Progenitor cell of endocrine pancreas (in vitro differentiated cells): ENCODE data around the gene STRN. TPM values are rescaled to one million over a fixed set of nuclear protein-coding genes. Genes with fewer than 3 reads are reported as not detected.

Source experiments
- DNase-seq: peaks from one replicate; pipeline ENCODE4 v3.0.0; 2021; ENCODE audit warnings: low spot score; ENCODE audit not compliant: unreplicated experiment
- H3K27ac Mint-ChIP-seq: 2 replicates; pipeline ENCODE4 v1.8.0; 2021; ENCODE audit warnings: mild to moderate bottlenecking, moderate library complexity, mixed read lengths
- H3K27me3 Mint-ChIP-seq: 2 replicates; pipeline ENCODE4 v1.8.0; 2021; ENCODE audit warnings: mixed read lengths
- H3K36me3 Mint-ChIP-seq: 2 replicates; pipeline ENCODE4 v1.8.0; 2022; ENCODE audit warnings: mixed read lengths; ENCODE audit not compliant: insufficient read depth
- H3K4me1 Mint-ChIP-seq: 2 replicates; pipeline ENCODE4 v1.8.0; 2021; ENCODE audit warnings: low read depth, mixed read lengths
- H3K4me3 Mint-ChIP-seq: 2 replicates; pipeline ENCODE4 v1.8.0; 2021; ENCODE audit warnings: low read depth, mild to moderate bottlenecking, moderate library complexity, mixed read lengths
- H3K9me3 Mint-ChIP-seq: 2 replicates; pipeline ENCODE4 v1.8.0; 2021; ENCODE audit warnings: low read depth, mixed read lengths
- CTCF ChIP-seq: fragments of 200-600 bp; sonication (generic); IDR thresholded peaks from one replicate; pipeline ENCODE4 v1.5.0; 2021; ENCODE audit warnings: antibody characterized with exemption, mild to moderate bottlenecking; ENCODE audit not compliant: unreplicated experiment
- long read RNA-seq: library from polyadenylated mRNA; unstranded; transcript quantifications from one replicate; pipeline ENCODE4 v2.0.0, GENCODE V29; 2020
- total RNA-seq: library from RNA; stranded (reverse); gene quantifications from 2 replicates; pipeline ENCODE4 v1.2.1, GENCODE V29; 2021

STRN gene
- total RNA-seq = 17.6 and 19.9 TPM in 2 replicates
- long read RNA-seq, partial matches to known transcripts = 0 of 1 reads
- long read RNA-seq, other reads (novel, unspliced or antisense) = 1 of 1 reads

GRCh38 chr2:36966370-36967235, at the start of gene STRN:
Gene STRN (minus strand): TSS chr2:36966536. CDS start chr2:36966463, 73 bp downstream.
- peaks cover 41% of the 10 kb centered on the region for H3K4me1 Mint-ChIP-seq
- H3K27ac Mint-ChIP-seq = peak within 1 kb of the TSS; percentile 95

GRCh38 chr2:37013315-37013641, 46.9 kb upstream of the STRN start:
- Mint-ChIP-seq H3K36me3 (peaks cover 16% of the 10 kb centered on the region), H3K4me1 (no peaks in the 10 kb centered on the region), H3K27ac (no peak overlapping the region), H3K27me3 (no peaks in the 10 kb centered on the region), H3K9me3 (no peaks in the 10 kb centered on the region), H3K4me3 (no peak overlapping the region)
- no peak for DNase-seq
- TF ChIP-seq CTCF = no peak

More at GRCh38 chr2:36966370-36967235, at the start of gene STRN:
- peak; percentile 94 for DNase-seq
- Mint-ChIP-seq H3K27me3 (no peaks in the 10 kb centered on the region), H3K9me3 (no peaks in the 10 kb centered on the region), H3K4me3 (peak within 1 kb of the TSS; percentile 97), H3K36me3 (no peaks in the 10 kb centered on the region)
- no peak for TF ChIP-seq CTCF

- no peak overlapping the region for H3K27ac Mint-ChIP-seq
Observed at GRCh38 chr2:37011130-37011529, 44.8 kb upstream of the STRN start.

GRCh38 chr2:37005118-37005868, 39.0 kb upstream of the STRN start:
- Mint-ChIP-seq H3K36me3 (peaks cover 10% of the 10 kb centered on the region), H3K4me1 (peaks cover 1% of the 10 kb centered on the region), H3K27me3 (no peaks in the 10 kb centered on the region), H3K4me3 (no peak overlapping the region), H3K9me3 (no peaks in the 10 kb centered on the region), H3K27ac (no peak overlapping the region)
- peak; percentile 44 for TF ChIP-seq CTCF
- no peak for DNase-seq

More at GRCh38 chr2:37011130-37011529, 44.8 kb upstream of the STRN start:
- no peak for DNase-seq
- Mint-ChIP-seq H3K4me1 (no peaks in the 10 kb centered on the region), H3K4me3 (no peak overlapping the region), H3K36me3 (peaks cover 16% of the 10 kb centered on the region), H3K9me3 (no peaks in the 10 kb centered on the region), H3K27me3 (no peaks in the 10 kb centered on the region)
- TF ChIP-seq CTCF = no peak

GRCh38 chr2:37000988-37001556, 34.7 kb upstream of the STRN start:
- Mint-ChIP-seq H3K9me3 (peaks cover 5% of the 10 kb centered on the region), H3K4me3 (no peak overlapping the region), H3K27ac (no peak overlapping the region), H3K27me3 (no peaks in the 10 kb centered on the region), H3K36me3 (peaks cover 19% of the 10 kb centered on the region), H3K4me1 (peaks cover 1% of the 10 kb centered on the region)
- no peak for TF ChIP-seq CTCF
- no peak for DNase-seq
